H54 (cell line): ENCODE data around the gene GATB.
"Not testable (repeated sequence)": the region's sequence is repeated elsewhere in the genome, so short reads cannot be mapped to it uniquely, and the experiment has no call there.

Experiments
- DNase-seq: peaks from one replicate; pipeline ENCODE4 v3.0.0; 2011; ENCODE audit warnings: low spot score, mixed read lengths; ENCODE audit not compliant: insufficient read length
- FAIRE-seq: peaks from 3 replicates; lab custom pipeline; 2011; peaks lifted over from hg19 to GRCh38; lab: Jason Lieb, UNC
- POLR2A ChIP-seq: IDR thresholded peaks from 2 replicates; pipeline ENCODE4 v1.6.1; 2011; ENCODE audit warnings: low read depth, mild to moderate bottlenecking, low read length

GATB gene

GRCh38 chr4:151772274-151772673 is 11.5 kb upstream of the GATB start:
- FAIRE-seq (no peak), DNase-seq (no peak)
- no peak for TF ChIP-seq POLR2A

GRCh38 chr4:151771664-151772063 is 10.9 kb upstream of the GATB start:
- no peak for FAIRE-seq
- TF ChIP-seq POLR2A, result no peak
- no peak for DNase-seq

- no peak for TF ChIP-seq POLR2A
- no peak for DNase-seq
- FAIRE-seq, result no peak
Measured at GRCh38 chr4:151770154-151770553, 9.3 kb upstream of the GATB start.

- no peak for DNase-seq
- no peak for TF ChIP-seq POLR2A
- FAIRE-seq, result no peak
Measured at GRCh38 chr4:151768835-151769234, 8.0 kb upstream of the GATB start.

GRCh38 chr4:151766691-151767090 is 5.9 kb upstream of the GATB start:
- FAIRE-seq (no peak), DNase-seq (no peak)
- no peak for TF ChIP-seq POLR2A

- FAIRE-seq, result no peak
- TF ChIP-seq POLR2A, result no peak
- DNase-seq, result no peak
Measured at GRCh38 chr4:151760002-151760401, 805 bp downstream of the GATB start.

- no peak for FAIRE-seq
- DNase-seq, result no peak
- no peak for TF ChIP-seq POLR2A
Measured at GRCh38 chr4:151753056-151753455, 7.8 kb downstream of the GATB start.

- FAIRE-seq (no peak), DNase-seq (no peak)
- TF ChIP-seq POLR2A, result no peak
Measured at GRCh38 chr4:151750156-151750555, 10.7 kb downstream of the GATB start.

GRCh38 chr4:151745481-151746231 is 15.2 kb downstream of the GATB start:
- DNase-seq, result no peak
- TF ChIP-seq POLR2A, result no peak
- no peak for FAIRE-seq

GRCh38 chr4:151744614-151745013 is 16.2 kb downstream of the GATB start:
- TF ChIP-seq POLR2A, result no peak
- FAIRE-seq (peak; percentile 96), DNase-seq (peak; percentile 58)

- FAIRE-seq, result no peak
- no peak for TF ChIP-seq POLR2A
- DNase-seq, result no peak
Measured at GRCh38 chr4:151743894-151744293, 16.9 kb downstream of the GATB start.

- DNase-seq (no peak), FAIRE-seq (no peak)
- no peak for TF ChIP-seq POLR2A
Measured at GRCh38 chr4:151743128-151743854, 17.5 kb downstream of the GATB start.

GRCh38 chr4:151738720-151739517 is 21.9 kb downstream of the GATB start:
- no peak for TF ChIP-seq POLR2A
- no peak for DNase-seq
- no peak for FAIRE-seq

- DNase-seq, FAIRE-seq: not testable (repeated sequence)
Measured at GRCh38 chr4:151736852-151737251, 24.0 kb downstream of the GATB start.

GRCh38 chr4:151736361-151736760 is 24.4 kb downstream of the GATB start:
- FAIRE-seq, result no peak
- no peak for DNase-seq

GRCh38 chr4:151731670-151732069 is 29.1 kb downstream of the GATB start:
- FAIRE-seq, DNase-seq: not testable (repeated sequence)

More at GRCh38 chr4:151736361-151736760, 24.4 kb downstream of the GATB start:
- no peak for TF ChIP-seq POLR2A
